Gastrocnemius medialis (tissue), 4 donors: Measurements from ENCODE around the gene BCORL1.

Experiments
- POLR2A ChIP-seq, 2 donors: fragments of 450-650 bp; IDR thresholded peaks; one replicate each; pipeline ENCODE4 v1.6.1; 2017; ENCODE audit warnings: antibody characterized with exemption in 2 of 2, mild to moderate bottlenecking in 2 of 2, moderate library complexity in 2 of 2
- TF ChIP-seq, protein P1 (sequence below), 5 experiments: fragments of 450-650 bp in 3 of 5; fragments of 200-600 bp in 2 of 5; sonication (generic) in 2 of 5; IDR thresholded peaks in 4 of 5; conservative IDR thresholded peaks in 1 of 5; 1 replicate in 4 of 5; 2 replicates in 1 of 5; pipeline ENCODE4 v1.5.1; 2016 to 2019; ENCODE audit warnings: antibody characterized with exemption in 5 of 5, mild to moderate bottlenecking in 3 of 5, moderate library complexity in 3 of 5

- TF ChIP-seq POLR2A (IDR thresholded peaks at IDR 0.05) = no peak
- TF ChIP-seq, protein P1, sequence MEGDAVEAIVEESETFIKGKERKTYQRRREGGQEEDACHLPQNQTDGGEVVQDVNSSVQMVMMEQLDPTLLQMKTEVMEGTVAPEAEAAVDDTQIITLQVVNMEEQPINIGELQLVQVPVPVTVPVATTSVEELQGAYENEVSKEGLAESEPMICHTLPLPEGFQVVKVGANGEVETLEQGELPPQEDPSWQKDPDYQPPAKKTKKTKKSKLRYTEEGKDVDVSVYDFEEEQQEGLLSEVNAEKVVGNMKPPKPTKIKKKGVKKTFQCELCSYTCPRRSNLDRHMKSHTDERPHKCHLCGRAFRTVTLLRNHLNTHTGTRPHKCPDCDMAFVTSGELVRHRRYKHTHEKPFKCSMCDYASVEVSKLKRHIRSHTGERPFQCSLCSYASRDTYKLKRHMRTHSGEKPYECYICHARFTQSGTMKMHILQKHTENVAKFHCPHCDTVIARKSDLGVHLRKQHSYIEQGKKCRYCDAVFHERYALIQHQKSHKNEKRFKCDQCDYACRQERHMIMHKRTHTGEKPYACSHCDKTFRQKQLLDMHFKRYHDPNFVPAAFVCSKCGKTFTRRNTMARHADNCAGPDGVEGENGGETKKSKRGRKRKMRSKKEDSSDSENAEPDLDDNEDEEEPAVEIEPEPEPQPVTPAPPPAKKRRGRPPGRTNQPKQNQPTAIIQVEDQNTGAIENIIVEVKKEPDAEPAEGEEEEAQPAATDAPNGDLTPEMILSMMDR (IDR thresholded peaks at IDR 0.05 in 4 of 5, conservative IDR thresholded peaks at IDR 0.05 in 1 of 5) = no peak
Observed at GRCh38 chrX:130075777-130076176, 93.3 kb downstream of the BCORL1 start.
